A549 (cell line): ENCODE results near the gene TNC. TPM values are rescaled to one million over a fixed set of nuclear protein-coding genes. Genes with fewer than 3 reads are reported as not detected.

Experiments used
- ATAC-seq, 2 experiments: fragments of 200-7000 bp in 1 of 2; fragments of >200 bp in 1 of 2; cut with Nextera tagmentation in 1 of 2; cut with Tn5 transposase in 1 of 2; 3 replicates each; pipeline versions ENCODE4 v1.8.0 to v1.9.1; 2018 to 2020; ENCODE audit warnings: mild to moderate bottlenecking in 1 of 2, moderate library complexity in 1 of 2
- CTCF ChIA-PET: fragments of 300-600 bp; sonication (Branson Sonifier 250); formaldehyde crosslinking; extraction: SDS; loops from one replicate; lab custom pipeline; 2021; ENCODE audit warnings: antibody characterized with exemption, inconsistent platforms; lab: Yijun Ruan, JAX
- POLR2A ChIA-PET: fragments of 350-600 bp; formaldehyde crosslinking; extraction: SDS; loops from one replicate; lab custom pipeline; 2021; ENCODE audit warnings: antibody characterized with exemption, inconsistent platforms; lab: Yijun Ruan, JAX
- DNase-seq, 2 experiments: peaks; one replicate each; pipeline versions ENCODE4 v3.0.0 to v3.0.0-alpha.2; 2011 to 2016; ENCODE audit warnings: low read depth in 1 of 2, low spot score in 1 of 2
- FAIRE-seq: peaks from 2 replicates; lab custom pipeline; 2011; peaks lifted over from hg19 to GRCh38; lab: Jason Lieb, UNC
- H3K27ac ChIP-seq, 2 experiments: fragments of >200 bp; sonication (Bioruptor Twin); formaldehyde crosslinking; 3 replicates each; pipeline ENCODE4 v1.5.1; 2016 to 2017
- H3K4me1 ChIP-seq: fragments of >200 bp; sonication (Bioruptor Twin); formaldehyde crosslinking; 3 replicates; pipeline ENCODE4 v1.6.1; 2016
- H3K4me2 ChIP-seq: fragments of >200 bp; sonication (Bioruptor Twin); formaldehyde crosslinking; 3 replicates; pipeline ENCODE4 v1.6.1; 2016
- H3K4me3 ChIP-seq: fragments of >200 bp; sonication (Bioruptor Twin); formaldehyde crosslinking; 3 replicates; pipeline ENCODE4 v1.5.1; 2016
- H3K9me3 ChIP-seq: fragments of >200 bp; sonication (Bioruptor Twin); formaldehyde crosslinking; 3 replicates; pipeline ENCODE4 v1.6.1; 2016
- CHD4 ChIP-seq: fragments of 200-600 bp; sonication (generic); IDR thresholded peaks from 2 replicates; pipeline ENCODE4 v1.6.1; 2016; ENCODE audit warnings: antibody characterized with exemption, mild to moderate bottlenecking, borderline replicate concordance
- CTCF ChIP-seq: fragments of >200 bp; sonication (Bioruptor Twin); formaldehyde crosslinking; IDR thresholded peaks from 3 replicates; pipeline ENCODE4 v1.5.1; 2016
- EHF ChIP-seq: fragments of 250-450 bp; sonication (Bioruptor Pico); IDR thresholded peaks from 2 replicates; pipeline ENCODE4 v1.5.0; 2020; ENCODE audit warnings: mild to moderate bottlenecking
- ESRRA ChIP-seq: fragments of 150-350 bp; IDR thresholded peaks from 2 replicates; pipeline ENCODE4 v1.6.1; 2014; ENCODE audit warnings: mild to moderate bottlenecking, low read length, borderline replicate concordance
- FOSB ChIP-seq: fragments of 250-450 bp; sonication (Bioruptor Pico); IDR thresholded peaks from 2 replicates; pipeline ENCODE4 v1.5.0; 2020; ENCODE audit warnings: mild to moderate bottlenecking, moderate library complexity
- FOSL2 ChIP-seq, 2 experiments: fragments of 450-650 bp in 1 of 2; fragments of >200 bp in 1 of 2; sonication (Bioruptor Twin) in 1 of 2; formaldehyde crosslinking; IDR thresholded peaks; 2 replicates each; pipeline versions ENCODE4 v1.5.0 to v1.6.1; 2016 to 2020; ENCODE audit warnings: mild to moderate bottlenecking in 1 of 2, moderate library complexity in 1 of 2
- GATA3 ChIP-seq: IDR thresholded peaks from 2 replicates; pipeline ENCODE4 v1.6.1; 2012; ENCODE audit warnings: borderline replicate concordance
- HMGXB4 ChIP-seq: fragments of 250-450 bp; sonication (Bioruptor Pico); IDR thresholded peaks from 2 replicates; pipeline ENCODE4 v1.5.0; 2021; ENCODE audit warnings: mild to moderate bottlenecking, moderate library complexity, borderline replicate concordance
- HOXB5 ChIP-seq: fragments of 250-450 bp; sonication (Bioruptor Pico); IDR thresholded peaks from 2 replicates; pipeline ENCODE4 v1.5.0; 2020; ENCODE audit warnings: mild to moderate bottlenecking, moderate library complexity
- MAFK ChIP-seq: fragments of 450-650 bp; IDR thresholded peaks from 2 replicates; pipeline ENCODE4 v1.6.1; 2014; ENCODE audit not compliant: partially characterized antibody
- MAZ ChIP-seq: fragments of 150-350 bp; IDR thresholded peaks from 2 replicates; pipeline ENCODE4 v1.6.1; 2014; ENCODE audit warnings: antibody characterized with exemption, low read depth, low read length, borderline replicate concordance
- RAD21 ChIP-seq, 2 experiments: fragments of >200 bp in 1 of 2; sonication (Bioruptor Twin) in 1 of 2; formaldehyde crosslinking in 1 of 2; IDR thresholded peaks in 1 of 2; conservative IDR thresholded peaks in 1 of 2; 2 replicates in 1 of 2; 3 replicates in 1 of 2; pipeline ENCODE4 v1.6.1; 2012 to 2018; ENCODE audit warnings: inconsistent platforms in 1 of 2
- ZNF302 ChIP-seq: fragments of 250-450 bp; sonication (Bioruptor Pico); IDR thresholded peaks from 2 replicates; pipeline ENCODE4 v1.9.0; 2021; ENCODE audit warnings: inconsistent platforms, mild to moderate bottlenecking, moderate library complexity
- WGBS: methylation state at CpG from one replicate; pipeline ENCODE4 v1.1.6; 2017; ENCODE audit errors: missing lambda C conversion rate; 5-methylcytosine and 5-hydroxymethylcytosine counted together
- polyA plus RNA-seq, 4 experiments: library from polyadenylated mRNA; depleted of rRNA in 3 of 4; stranded (reverse); fragments of >200 nt; fragmentation: RNase III in 1 of 4; extraction: RNeasy Plus Mini Kit Qiagen cat#74134 plus additional on column Dnase treatment in 1 of 4; gene quantifications; 2 replicates in 3 of 4; 3 replicates in 1 of 4; pipeline ENCODE4 v1.2.3, GENCODE V29; 2011 to 2017

Gene TNC
- polyA plus RNA-seq, 2 of the 4 experiments (the other 2 are of a cell fraction), result 0.50 to 0.63 TPM

GRCh38 chr9:115010874-115011273 is 107.1 kb downstream of the TNC start:
- no peak overlapping the region for H3K27ac ChIP-seq
- FAIRE-seq (no peak), DNase-seq (no peak), ATAC-seq (no peak)
- ChIA-PET CTCF (interaction anchor here (0.6 to 14.4 kb wide), 10 partner anchors 102 to 606 kb away, joined by 3 to 259 read pairs (median 18); partner anchors contain the start of genes TEX48 and TEX53), POLR2A (no interaction called here)
- H3K4me2 ChIP-seq, result no peak overlapping the region
- TF ChIP-seq CHD4, result no peak
- TF ChIP-seq MAZ, result no peak
- no peak for TF ChIP-seq ZNF302
- TF ChIP-seq ESRRA, result no peak
- H3K4me1 ChIP-seq, result peaks cover 9% of the 10 kb centered on the region; the same call in 1 of the 3 replicates
- H3K9me3 ChIP-seq, result no peaks in the 10 kb centered on the region
- H3K4me3 ChIP-seq, result no peak overlapping the region
- 30% methylated on average over 3 of the region's 3 CpGs for WGBS

GRCh38 chr9:115008536-115009270 is 109.3 kb downstream of the TNC start:
- Histone ChIP-seq H3K4me2 (no peak overlapping the region; the same call in 2 of the 3 replicates), H3K27ac (peak overlapping the region in 1 of 2 experiments; percentile 34; a peak in 1 of 6 replicates)
- CTCF ChIA-PET, result interaction anchor here (0.6 to 14.4 kb wide), 9 partner anchors 95 to 603 kb away, joined by 3 to 259 read pairs (median 5); partner anchors contain the start of genes TEX48 and TEX53
- no peak for TF ChIP-seq GATA3
- TF ChIP-seq MAFK, result peak; percentile 80
- no peak for TF ChIP-seq HOXB5 (CRISPR knock-in tag)
- TF ChIP-seq FOSL2 (IDR thresholded peaks at IDR 0.05), result 0 out of 2 replicates have a peak, but pooled peaks have one; percentile 17
- peak; percentile 39 for TF ChIP-seq FOSL2 (CRISPR knock-in tag; IDR thresholded peaks at IDR 0.05)
- TF ChIP-seq CTCF, result no peak
- TF ChIP-seq FOSB (CRISPR knock-in tag), result no peak
- TF ChIP-seq RAD21 (conservative IDR thresholded peaks at IDR 0.05 in 1 of 2, IDR thresholded peaks at IDR 0.05 in 1 of 2), result 0 out of 5 replicates have a peak, but pooled peaks of 1 of the 2 experiments have one; percentile 14
- TF ChIP-seq, all 56 proteins: peak for 3
- DNase-seq, result peak; percentile 33 to 51
- ATAC-seq, result peak; percentile 95 to 96
- POLR2A ChIA-PET, result interaction anchor here (0.7 kb wide), 1 partner anchor 483 kb away, joined by 3 read pairs; no protein-coding TSS in a partner anchor
- Histone ChIP-seq H3K4me3 (no peak overlapping the region), H3K9me3 (no peaks in the 10 kb centered on the region), H3K4me1 (peaks cover 9% of the 10 kb centered on the region; the same call in 1 of the 3 replicates)
- 59% methylated on average over 7 of the region's 7 CpGs for WGBS
- FAIRE-seq, result no peak

- no peak overlapping the region for H3K4me3 ChIP-seq
- WGBS, result 94% methylated on average over 3 of the region's 3 CpGs
- DNase-seq (no peak), FAIRE-seq (no peak)
- POLR2A ChIA-PET, result no interaction called here
- CTCF ChIA-PET, result interaction anchor here (0.9 to 14.4 kb wide), 15 partner anchors 8 to 601 kb away, joined by 3 to 259 read pairs (median 5); partner anchors contain the start of genes TEX48 and TEX53
- TF ChIP-seq HMGXB4 (CRISPR knock-in tag), result no peak
- TF ChIP-seq EHF, result no peak
- no peak for TF ChIP-seq FOSL2 (IDR thresholded peaks at IDR 0.05)
- no peak for TF ChIP-seq FOSL2 (CRISPR knock-in tag; IDR thresholded peaks at IDR 0.05)
- TF ChIP-seq, all 56 proteins: peak for 0
- Histone ChIP-seq H3K4me2 (no peak overlapping the region), H3K4me1 (peaks cover 9% of the 10 kb centered on the region; the same call in 1 of the 3 replicates), H3K27ac (no peak overlapping the region), H3K9me3 (no peaks in the 10 kb centered on the region)
- no peak for ATAC-seq
These were observed 111.3 kb downstream of the TNC start for GRCh38 chr9:115006660-115007059.
